ENCODE data around the gene ZNF892. TPM values are rescaled to one million over a fixed set of nuclear protein-coding genes. Genes with fewer than 3 reads are reported as not detected.

ZNF892 gene
- total RNA-seq (2014; rRNA removed; shearing (Covaris generic)): 2.2 and 3.8 TPM in 2 replicates

GRCh38 chr2:95207111-95207961 lies at the start of gene ZNF892:
Gene ZNF892 (plus strand): TSS chr2:95207521. CDS start chr2:95207816, 295 bp downstream.
- peak; percentile 92 for DNase-seq (ENCODE audit: low read depth)

- no peak for DNase-seq (ENCODE audit: low read depth)
Observed at GRCh38 chr2:95158441-95158840, 48.9 kb upstream of the ZNF892 start.

- DNase-seq (ENCODE audit: low read depth): peak; percentile 56
Observed at GRCh38 chr2:95158891-95159619, 48.3 kb upstream of the ZNF892 start.

- peak; percentile 77 for DNase-seq (ENCODE audit: low read depth)
Observed at GRCh38 chr2:95159690-95160449, 47.5 kb upstream of the ZNF892 start, which contains the start of gene ZNF514. Gene ZNF514 (minus strand): TSS chr2:95159848. CDS start chr2:95153253, 6,595 bp downstream.

- DNase-seq (ENCODE audit: low read depth): no peak
Observed at GRCh38 chr2:95165030-95165370, 42.3 kb upstream of the ZNF892 start.

- DNase-seq (ENCODE audit: low read depth): peak; percentile 98
Observed at GRCh38 chr2:95165371-95166064, 41.8 kb upstream of the ZNF892 start, which contains the start of gene ZNF2. Gene ZNF2 (plus strand): TSS chr2:95165809. CDS start chr2:95176227, 10,418 bp downstream.

- no peak for DNase-seq (ENCODE audit: low read depth)
Observed at GRCh38 chr2:95166065-95166763, 41.1 kb upstream of the ZNF892 start.

- no peak for DNase-seq (ENCODE audit: low read depth)
Observed at GRCh38 chr2:95171902-95172301, 35.4 kb upstream of the ZNF892 start.

- DNase-seq (ENCODE audit: low read depth): no peak
Observed at GRCh38 chr2:95174031-95174542, 33.2 kb upstream of the ZNF892 start.

- no peak for DNase-seq (ENCODE audit: low read depth)
Observed at GRCh38 chr2:95179451-95179850, 27.9 kb upstream of the ZNF892 start.

GRCh38 chr2:95181774-95182173 lies 25.5 kb upstream of the ZNF892 start:
- DNase-seq (ENCODE audit: low read depth): no peak

GRCh38 chr2:95185197-95185596 lies 22.1 kb upstream of the ZNF892 start:
- DNase-seq (ENCODE audit: low read depth): no peak

GRCh38 chr2:95185973-95186372 lies 21.3 kb upstream of the ZNF892 start:
- no peak for DNase-seq (ENCODE audit: low read depth)

GRCh38 chr2:95192956-95193355 lies 14.4 kb upstream of the ZNF892 start:
- DNase-seq (ENCODE audit: low read depth): peak; percentile 45

GRCh38 chr2:95203911-95204310 lies 3.4 kb upstream of the ZNF892 start:
- DNase-seq (ENCODE audit: low read depth): no peak

- no peak for DNase-seq (ENCODE audit: low read depth)
Observed at GRCh38 chr2:95204396-95204795, 2.9 kb upstream of the ZNF892 start.

- DNase-seq (ENCODE audit: low read depth): no peak
Observed at GRCh38 chr2:95206096-95206495, 1.2 kb upstream of the ZNF892 start.

GRCh38 chr2:95208106-95208505 lies 785 bp downstream of the ZNF892 start:
- no peak for DNase-seq (ENCODE audit: low read depth)

- DNase-seq (ENCODE audit: low read depth): no peak
Observed at GRCh38 chr2:95215018-95215612, 7.8 kb downstream of the ZNF892 start.

GRCh38 chr2:95220449-95220848 lies 13.1 kb downstream of the ZNF892 start:
- DNase-seq (ENCODE audit: low read depth): no peak

All from RPMI7951 (cell line).